CD14-positive monocyte (primary cell): Measurements from ENCODE around the gene CCDC85C. TPM values are rescaled to one million over a fixed set of nuclear protein-coding genes. Genes with fewer than 3 reads are reported as not detected.

Experiments used
- DNase-seq, 3 donors: peaks; one replicate each; pipeline ENCODE4 v3.0.0-alpha.2; 2011 to 2022
- H2AFZ ChIP-seq: 2 replicates; pipeline ENCODE4 v1.6.0; 2012; ENCODE audit warnings: mild to moderate bottlenecking, low read depth, low read length, inconsistent platforms; ENCODE audit not compliant: insufficient read depth, poor library complexity, severe bottlenecking
- H3K27ac ChIP-seq, 2 donors: 1 replicate in 1 of 2; 2 replicates in 1 of 2; pipeline ENCODE4 v1.5.1; 2012 to 2013; ENCODE audit warnings: low read length in 2 of 2, control low read depth in 1 of 2, inconsistent platforms in 1 of 2, low read depth in 1 of 2, mild to moderate bottlenecking in 1 of 2
- H3K27me3 ChIP-seq, 2 donors: one replicate each; pipeline versions ENCODE4 v1.6.0 to v1.6.1; 2011 to 2013; ENCODE audit warnings: low read length in 2 of 2; ENCODE audit not compliant: control insufficient read depth in 2 of 2, insufficient read depth in 2 of 2
- H3K36me3 ChIP-seq, 2 donors: replicated peaks in 1 of 2; 1 replicate in 1 of 2; 2 replicates in 1 of 2; pipeline versions ENCODE4 v1.5.1 to v1.6.1; 2012 to 2013; ENCODE audit warnings: low read length in 2 of 2, control low read depth in 1 of 2, inconsistent platforms in 1 of 2, mild to moderate bottlenecking in 1 of 2; ENCODE audit not compliant: insufficient read depth in 2 of 2, control insufficient read depth in 1 of 2
- H3K4me1 ChIP-seq, 2 donors: 1 replicate in 1 of 2; 2 replicates in 1 of 2; pipeline versions ENCODE4 v1.5.1 to v1.6.1; 2012 to 2013; ENCODE audit warnings: low read length in 2 of 2, control low read depth in 1 of 2, inconsistent platforms in 1 of 2, mild to moderate bottlenecking in 1 of 2, moderate library complexity in 1 of 2; ENCODE audit not compliant: insufficient read depth in 2 of 2, control insufficient read depth in 1 of 2
- H3K4me2 ChIP-seq: replicated peaks from 2 replicates; pipeline ENCODE3; 2012; ENCODE audit warnings: low read length, moderate library complexity, mild to moderate bottlenecking; ENCODE audit not compliant: poor library complexity, severe bottlenecking; ENCODE audit errors: extremely low read depth
- H3K4me3 ChIP-seq, 3 experiments: fragments of 200-600 bp in 1 of 3; sonication (generic) in 1 of 3; replicated peaks in 1 of 3; 1 replicate in 2 of 3; 2 replicates in 1 of 3; pipeline ENCODE4 v1.5.1; 2011 to 2013; ENCODE audit warnings: low read length in 3 of 3, mild to moderate bottlenecking in 3 of 3, control low read depth in 2 of 3, low read depth in 2 of 3, inconsistent platforms in 1 of 3, moderate library complexity in 1 of 3
- H3K79me2 ChIP-seq: 2 replicates; pipeline ENCODE4 v1.6.0; 2012; ENCODE audit warnings: mild to moderate bottlenecking, control low read depth, inconsistent platforms, low read length, moderate library complexity; ENCODE audit not compliant: insufficient read depth
- H3K9ac ChIP-seq: 2 replicates; pipeline ENCODE4 v1.6.0; 2017; ENCODE audit warnings: low read length, mild to moderate bottlenecking; ENCODE audit not compliant: insufficient read depth, poor library complexity, severe bottlenecking
- H3K9me3 ChIP-seq, 2 donors: replicated peaks in 1 of 2; 1 replicate in 1 of 2; 2 replicates in 1 of 2; pipeline versions ENCODE4 v1.5.1 to v1.6.1; 2012 to 2013; ENCODE audit warnings: low read length in 2 of 2, control low read depth in 1 of 2; ENCODE audit not compliant: control insufficient read depth in 1 of 2, insufficient read depth in 1 of 2
- H4K20me1 ChIP-seq: 2 replicates; pipeline ENCODE4 v1.6.0; 2012; ENCODE audit warnings: mild to moderate bottlenecking, low read length, control low read depth, moderate library complexity; ENCODE audit not compliant: insufficient read depth
- H3K27ac Mint-ChIP-seq, 7 donors: one replicate each; pipeline ENCODE4 v1.8.0; 2020; ENCODE audit warnings: mild to moderate bottlenecking in 7 of 7, mixed read lengths in 7 of 7, moderate library complexity in 6 of 7, inconsistent platforms in 2 of 7
- H3K27me3 Mint-ChIP-seq, 3 donors: one replicate each; pipeline ENCODE4 v1.8.0; 2021 to 2022; ENCODE audit warnings: low read depth in 3 of 3, mild to moderate bottlenecking in 3 of 3, mixed read lengths in 3 of 3, moderate library complexity in 3 of 3, inconsistent platforms in 1 of 3
- H3K36me3 Mint-ChIP-seq, 2 donors: one replicate each; pipeline ENCODE4 v1.8.0; 2020; ENCODE audit warnings: mixed read lengths in 2 of 2, inconsistent platforms in 1 of 2, mild to moderate bottlenecking in 1 of 2
- H3K4me1 Mint-ChIP-seq: one replicate; pipeline ENCODE4 v1.8.0; 2020; ENCODE audit warnings: mild to moderate bottlenecking, mixed read lengths
- H3K4me3 Mint-ChIP-seq, 2 donors: one replicate each; pipeline ENCODE4 v1.8.0; 2020; ENCODE audit warnings: mild to moderate bottlenecking in 2 of 2, mixed read lengths in 2 of 2, moderate library complexity in 1 of 2
- H3K9me3 Mint-ChIP-seq, 7 donors: one replicate each; pipeline ENCODE4 v1.8.0; 2020 to 2022; ENCODE audit warnings: mixed read lengths in 7 of 7, mild to moderate bottlenecking in 6 of 7, moderate library complexity in 6 of 7, inconsistent platforms in 2 of 7
- WGBS: methylation state at CpG from one replicate; pipeline ENCODE4 v1.1.5; 2013; ENCODE audit warnings: missing lambda C conversion rate; ENCODE audit not compliant: insufficient coverage; 5-methylcytosine and 5-hydroxymethylcytosine counted together
- intact Hi-C, 2 donors: fragments of 100-400 bp; cut with micrococcal nuclease; formaldehyde crosslinking; loops; one replicate each; pipeline versions ENCODE4 v1.15.0 to v1.15.1; 2023
- polyA plus RNA-seq, 3 donors: library from polyadenylated mRNA; depleted of rRNA in 1 of 3; unstranded in 2 of 3; stranded (reverse) in 1 of 3; fragments of 300-500 nt in 2 of 3; fragments of >200 nt in 1 of 3; fragmentation: Illumina TruSeq in 2 of 3; gene quantifications; 1 replicate in 2 of 3; 2 replicates in 1 of 3; pipeline ENCODE4 v1.2.3, GENCODE V29; 2012 to 2021
- TF ChIP-seq, protein P1 (sequence below): fragments of 200-600 bp; IDR thresholded peaks from one replicate; pipeline ENCODE4 v1.8.0; 2022; ENCODE audit warnings: antibody characterized with exemption, mild to moderate bottlenecking

CCDC85C gene
- polyA plus RNA-seq, 3 donors, result under 0.01 to 0.03 TPM; not detected in 1

DNA sequence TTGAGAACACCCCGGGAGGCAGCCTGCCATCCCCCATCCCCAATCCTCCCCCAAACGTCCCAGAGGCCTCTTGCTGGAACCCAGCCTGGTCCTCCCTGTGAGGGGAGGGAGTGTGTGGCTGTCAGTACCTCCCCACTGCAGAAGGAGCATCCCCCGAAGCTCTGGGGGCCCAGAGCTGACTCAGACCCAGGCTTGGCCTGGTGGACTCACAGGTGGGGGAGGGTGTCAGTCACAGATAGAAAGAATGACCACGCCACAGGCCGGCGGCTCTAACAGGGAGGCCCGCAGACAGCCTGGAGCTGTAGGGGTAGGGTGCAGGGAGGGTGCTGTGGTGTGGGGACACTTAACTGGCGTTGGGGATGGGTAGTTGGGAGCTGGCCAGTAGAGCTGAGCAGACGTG is 46.2 kb upstream of the CCDC85C start:
- Mint-ChIP-seq H3K27ac (no peak overlapping the region), H3K36me3 (no peaks in the 10 kb centered on the region), H3K4me1 (peaks cover 2% of the 10 kb centered on the region), H3K27me3 (peaks cover 24 to 32% (median 32%) of the 10 kb centered on the region in 3 donors), H3K4me3 (no peak overlapping the region), H3K9me3 (peaks cover 0 to 3% (median 0%) of the 10 kb centered on the region in 7 donors)
- Histone ChIP-seq H4K20me1 (no peaks in the 10 kb centered on the region), H3K27ac (no peak overlapping the region), H3K9me3 (no peaks in the 10 kb centered on the region), H3K9ac (no peak overlapping the region), H3K27me3 (peaks cover 3 to 10% of the 10 kb centered on the region in 2 donors), H2AFZ (no peak overlapping the region), H3K36me3 (no peaks in the 10 kb centered on the region), H3K4me2 (no peak overlapping the region), H3K79me2 (no peaks in the 10 kb centered on the region), H3K4me1 (peaks cover 0 to 6% of the 10 kb centered on the region in 2 donors), H3K4me3 (no peak overlapping the region)
- intact Hi-C loops, result no loop called here
- DNase-seq, result no peak
- WGBS, result 91% methylated on average over 5 of the region's 9 CpGs
- TF ChIP-seq, protein P1, sequence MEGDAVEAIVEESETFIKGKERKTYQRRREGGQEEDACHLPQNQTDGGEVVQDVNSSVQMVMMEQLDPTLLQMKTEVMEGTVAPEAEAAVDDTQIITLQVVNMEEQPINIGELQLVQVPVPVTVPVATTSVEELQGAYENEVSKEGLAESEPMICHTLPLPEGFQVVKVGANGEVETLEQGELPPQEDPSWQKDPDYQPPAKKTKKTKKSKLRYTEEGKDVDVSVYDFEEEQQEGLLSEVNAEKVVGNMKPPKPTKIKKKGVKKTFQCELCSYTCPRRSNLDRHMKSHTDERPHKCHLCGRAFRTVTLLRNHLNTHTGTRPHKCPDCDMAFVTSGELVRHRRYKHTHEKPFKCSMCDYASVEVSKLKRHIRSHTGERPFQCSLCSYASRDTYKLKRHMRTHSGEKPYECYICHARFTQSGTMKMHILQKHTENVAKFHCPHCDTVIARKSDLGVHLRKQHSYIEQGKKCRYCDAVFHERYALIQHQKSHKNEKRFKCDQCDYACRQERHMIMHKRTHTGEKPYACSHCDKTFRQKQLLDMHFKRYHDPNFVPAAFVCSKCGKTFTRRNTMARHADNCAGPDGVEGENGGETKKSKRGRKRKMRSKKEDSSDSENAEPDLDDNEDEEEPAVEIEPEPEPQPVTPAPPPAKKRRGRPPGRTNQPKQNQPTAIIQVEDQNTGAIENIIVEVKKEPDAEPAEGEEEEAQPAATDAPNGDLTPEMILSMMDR, result no peak

DNA sequence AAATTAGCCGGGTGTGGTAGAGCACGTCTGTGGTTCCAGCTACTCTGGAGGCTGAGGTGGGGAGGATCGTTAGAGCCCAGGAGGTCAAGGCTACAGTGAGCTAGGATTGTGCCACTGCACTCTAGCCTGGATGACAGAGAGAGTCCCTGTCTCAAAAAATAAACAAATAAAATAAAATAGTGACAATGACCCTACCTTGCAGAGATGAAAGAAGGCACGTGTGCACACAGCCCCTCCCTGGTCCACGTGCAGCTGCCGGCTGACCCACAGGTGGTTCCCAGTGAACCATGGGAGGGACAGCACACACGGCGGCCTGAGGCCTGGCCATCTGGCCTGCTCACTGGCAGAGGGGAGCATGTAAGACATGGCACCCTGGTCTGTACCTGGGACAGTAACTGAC is 45.6 kb upstream of the CCDC85C start:
- Mint-ChIP-seq H3K4me1 (peaks cover 2% of the 10 kb centered on the region), H3K9me3 (peaks cover 0 to 3% (median 1%) of the 10 kb centered on the region in 7 donors), H3K27me3 (peaks cover 26 to 34% (median 32%) of the 10 kb centered on the region in 3 donors), H3K4me3 (no peak overlapping the region), H3K27ac (no peak overlapping the region), H3K36me3 (no peaks in the 10 kb centered on the region)
- Histone ChIP-seq H3K36me3 (no peaks in the 10 kb centered on the region), H3K27me3 (peaks cover 3 to 13% of the 10 kb centered on the region in 2 donors), H2AFZ (no peak overlapping the region), H3K9me3 (no peaks in the 10 kb centered on the region), H3K4me2 (no peak overlapping the region), H4K20me1 (no peaks in the 10 kb centered on the region), H3K4me3 (no peak overlapping the region), H3K9ac (no peak overlapping the region), H3K27ac (no peak overlapping the region), H3K4me1 (peaks cover 0 to 8% of the 10 kb centered on the region in 2 donors), H3K79me2 (no peaks in the 10 kb centered on the region)
- no peak for DNase-seq
- WGBS, result 96% methylated on average over 7 of the region's 8 CpGs
- intact Hi-C loops, result no loop called here
- TF ChIP-seq, protein P1, result no peak
